Muscle of back (tissue), 11 donors: ENCODE measurements around the gene ASPRV1. TPM values are rescaled to one million over a fixed set of nuclear protein-coding genes. Genes with fewer than 3 reads are reported as not detected.

Source experiments
- DNase-seq, 3 donors: peaks; one replicate each; pipeline versions ENCODE4 v3.0.0 to v3.0.0-alpha.2; 2013
- polyA plus RNA-seq, 10 donors: library from polyadenylated mRNA; unstranded; fragments of 120-200 nt; gene quantifications; one replicate each; pipeline ENCODE4 v1.2.1, GENCODE V29; 2013; ENCODE audit not compliant: insufficient read length in 10 of 10

Gene ASPRV1
- polyA plus RNA-seq, 10 donors = 1.7 to 3.9 (median 2.6) TPM

GRCh38 chr2:69943843-69944525 is 17.4 kb downstream of the ASPRV1 start:
- no peak for DNase-seq

DNA sequence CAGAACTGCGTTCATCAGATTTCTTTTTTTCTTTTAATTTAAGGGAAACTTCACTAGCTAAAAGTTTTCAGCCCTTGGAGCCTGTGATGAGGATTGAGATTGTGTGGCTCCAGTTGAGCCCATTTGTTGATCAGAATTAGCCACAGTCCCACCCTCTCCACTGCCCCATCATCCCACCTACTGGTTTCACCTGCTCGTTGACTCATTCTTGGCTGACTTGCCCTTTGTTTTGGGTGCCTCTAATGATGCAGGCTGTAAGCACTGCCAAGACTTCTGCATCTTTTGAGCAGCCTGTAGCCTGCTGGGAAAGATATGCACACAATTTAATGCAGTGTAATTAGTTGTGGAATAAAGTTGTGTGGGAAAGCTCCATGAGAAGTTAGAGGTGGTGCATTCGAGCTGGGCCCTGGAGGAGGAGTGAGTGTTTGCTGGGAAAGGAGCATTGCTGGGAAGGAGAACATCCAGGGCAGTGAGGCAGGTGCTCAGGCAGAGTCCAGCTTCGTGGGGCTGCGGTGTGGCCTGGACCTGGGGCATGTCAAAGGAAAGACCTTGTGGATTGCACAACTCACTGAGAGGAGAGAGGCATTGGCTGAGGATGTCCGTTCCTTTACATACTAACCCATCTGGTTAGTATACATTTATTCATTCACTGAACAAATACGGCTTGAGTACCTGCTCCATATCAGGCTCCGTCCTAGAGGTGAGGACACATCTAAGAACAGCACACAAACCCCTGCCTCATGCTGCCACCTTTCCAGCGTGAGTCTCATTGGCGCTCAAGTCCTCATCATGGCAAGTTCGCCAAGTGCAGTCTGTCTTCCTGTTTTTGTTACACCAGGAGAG is 18.2 kb downstream of the ASPRV1 start:
- DNase-seq = no peak

GRCh38 chr2:69940691-69941090 is 20.7 kb downstream of the ASPRV1 start:
- no peak for DNase-seq

GRCh38 chr2:69939722-69940121 is 21.7 kb downstream of the ASPRV1 start:
- no peak for DNase-seq

- no peak for DNase-seq
These were observed 23.5 kb downstream of the ASPRV1 start for GRCh38 chr2:69937968-69938367.

DNA sequence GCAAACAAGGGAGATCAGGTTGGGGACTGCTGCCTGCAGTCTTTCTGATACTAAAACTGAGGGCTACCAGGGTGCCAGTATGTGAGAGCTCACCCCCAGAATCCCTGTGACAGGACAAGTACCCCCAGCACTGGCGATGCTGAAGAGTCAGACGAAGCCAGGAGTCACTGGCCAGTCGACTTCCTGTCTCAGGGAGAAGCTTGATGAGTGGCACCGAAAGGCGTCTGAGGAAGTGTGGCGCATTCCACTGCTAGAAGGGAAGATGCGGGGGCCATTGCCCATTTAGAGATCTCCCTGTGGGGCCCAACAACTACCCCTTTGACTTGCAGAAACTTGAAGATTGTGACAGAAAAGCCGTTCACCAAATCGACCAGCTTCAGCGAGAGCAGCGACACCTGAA is 24.5 kb downstream of the ASPRV1 start:
- DNase-seq = no peak

DNA sequence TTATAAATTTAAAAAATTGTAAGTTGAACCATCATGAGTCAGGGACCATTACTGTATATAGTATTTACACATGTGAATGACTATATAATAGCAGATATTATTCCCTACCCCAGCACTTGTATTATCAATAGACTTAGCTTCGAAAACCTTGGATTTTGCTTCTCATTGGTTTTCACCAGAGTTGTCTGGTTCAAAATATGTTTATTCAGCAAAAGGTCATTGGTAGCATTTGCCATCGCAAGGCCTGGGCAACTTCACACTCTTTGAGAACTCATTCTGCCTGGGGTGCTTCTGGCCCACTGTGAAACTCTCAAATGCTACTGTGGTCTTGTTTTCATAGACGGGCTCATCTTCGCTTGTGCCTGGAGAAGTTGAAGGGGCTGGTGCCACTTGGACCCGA is 26.4 kb downstream of the ASPRV1 start:
- DNase-seq = no peak

GRCh38 chr2:69934614-69934908 is 26.9 kb downstream of the ASPRV1 start:
- DNase-seq = no peak

DNA sequence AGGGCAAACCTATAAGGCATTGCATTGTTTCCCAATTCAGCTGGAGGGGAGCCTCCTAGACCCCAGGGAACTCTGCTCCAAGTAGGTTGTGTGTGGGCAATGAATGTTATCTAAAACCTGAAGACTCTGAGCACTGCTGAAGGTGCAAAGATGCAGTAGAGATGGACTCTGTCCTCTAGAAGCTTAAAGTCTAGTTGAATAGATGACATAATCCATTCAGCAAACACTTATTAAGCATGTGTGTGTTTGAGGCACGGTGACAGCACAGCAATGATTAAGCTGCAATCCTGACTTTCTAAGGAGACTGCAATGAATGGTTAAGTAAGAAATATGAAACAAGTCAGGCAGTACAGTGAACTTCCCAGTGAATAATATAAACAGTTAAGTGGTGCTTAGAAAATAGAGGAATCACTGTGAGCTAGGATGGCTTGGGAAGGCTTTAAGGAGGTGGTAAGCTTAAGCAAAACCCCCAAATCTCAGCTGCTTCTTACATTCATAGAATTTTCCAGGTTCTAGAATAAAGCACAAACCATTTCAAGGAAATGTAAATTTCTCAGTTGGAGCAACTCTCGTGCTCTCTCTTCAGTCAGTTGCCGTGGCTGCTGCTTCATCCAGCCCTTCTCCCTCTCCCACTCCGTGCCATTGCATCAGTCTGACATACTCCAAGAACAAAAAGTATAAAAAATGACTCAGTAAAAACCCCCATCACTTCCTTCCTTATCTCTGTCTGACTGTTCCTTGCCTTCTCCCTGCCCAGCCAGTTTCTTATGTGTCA is 27.4 kb downstream of the ASPRV1 start:
- DNase-seq = peak in 1 of 3 donors; percentile 69

- no peak for DNase-seq
These were observed 28.1 kb downstream of the ASPRV1 start for GRCh38 chr2:69933254-69933828.

- DNase-seq = no peak
These were observed 28.9 kb downstream of the ASPRV1 start for GRCh38 chr2:69932596-69932922.

GRCh38 chr2:69931832-69932595 is 29.4 kb downstream of the ASPRV1 start:
- no peak for DNase-seq

DNA sequence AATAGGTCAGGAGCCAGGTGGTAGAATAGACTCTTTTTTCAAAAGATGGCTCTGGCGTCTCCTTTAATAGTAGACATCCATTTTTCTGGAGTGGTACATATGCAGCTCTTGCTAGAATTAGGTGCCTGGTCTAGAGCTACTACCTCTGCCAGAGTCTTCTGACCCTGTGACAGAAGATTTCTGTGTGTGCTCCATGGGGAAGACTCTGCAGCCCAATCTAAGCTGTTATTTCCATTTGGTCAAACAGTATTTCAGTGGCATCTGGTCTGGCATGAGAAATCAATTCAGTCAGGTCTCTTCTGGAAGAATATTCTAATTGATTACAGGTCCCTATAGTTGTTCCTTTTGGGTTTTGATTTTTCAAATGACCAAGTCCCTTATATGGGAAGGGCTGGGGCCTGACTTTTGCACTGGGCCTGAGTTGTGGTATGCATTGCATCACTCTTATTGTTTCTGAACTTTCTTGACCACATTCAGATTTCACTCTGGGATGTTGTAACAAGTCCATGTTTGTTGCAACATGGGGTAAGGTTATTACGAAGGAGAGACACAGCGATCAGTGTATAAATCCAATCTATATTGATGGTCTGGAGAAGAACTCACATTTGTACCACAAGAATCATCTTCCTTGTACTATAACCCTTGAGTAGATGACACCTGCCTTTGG is 34.4 kb downstream of the ASPRV1 start:
- DNase-seq = no peak

DNA sequence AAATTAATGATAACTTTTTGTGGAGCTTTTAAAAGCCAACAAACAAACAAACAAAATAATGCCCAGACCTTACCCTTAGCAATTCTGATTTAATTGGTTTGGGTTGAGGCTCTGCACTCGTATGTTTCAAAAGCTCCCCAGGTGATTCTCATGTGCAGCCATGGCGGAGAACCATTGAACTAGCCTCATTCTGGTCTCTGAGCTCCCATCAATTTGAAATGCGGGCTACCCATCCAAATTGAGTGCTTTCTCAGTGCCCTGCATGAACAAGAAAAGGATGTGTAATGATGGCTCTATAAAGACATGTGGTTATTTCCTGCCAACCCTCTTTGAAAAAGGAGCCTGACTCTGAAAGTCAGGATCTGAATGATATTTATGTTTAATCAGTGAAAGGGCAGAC is 38.3 kb downstream of the ASPRV1 start:
- DNase-seq = no peak

DNA sequence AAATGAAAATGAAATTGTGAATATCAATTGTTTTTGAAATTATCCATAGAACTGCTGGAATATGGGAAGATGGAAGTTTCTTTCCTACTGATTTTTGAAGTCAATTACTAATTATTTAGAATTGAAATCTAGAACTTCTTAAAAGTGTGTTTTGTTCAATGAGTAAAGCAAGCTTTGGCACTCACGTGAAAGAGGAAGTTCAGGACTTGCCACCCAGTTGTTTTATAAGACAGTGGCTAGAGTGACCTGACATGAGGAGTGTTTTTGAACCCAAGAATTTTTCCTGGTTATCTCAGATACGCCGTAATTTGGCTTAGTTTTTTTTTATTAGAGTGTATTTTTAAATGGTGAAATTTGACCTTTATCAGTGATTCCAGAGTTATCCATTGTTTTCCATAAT is 43.0 kb downstream of the ASPRV1 start:
- no peak for DNase-seq

DNA sequence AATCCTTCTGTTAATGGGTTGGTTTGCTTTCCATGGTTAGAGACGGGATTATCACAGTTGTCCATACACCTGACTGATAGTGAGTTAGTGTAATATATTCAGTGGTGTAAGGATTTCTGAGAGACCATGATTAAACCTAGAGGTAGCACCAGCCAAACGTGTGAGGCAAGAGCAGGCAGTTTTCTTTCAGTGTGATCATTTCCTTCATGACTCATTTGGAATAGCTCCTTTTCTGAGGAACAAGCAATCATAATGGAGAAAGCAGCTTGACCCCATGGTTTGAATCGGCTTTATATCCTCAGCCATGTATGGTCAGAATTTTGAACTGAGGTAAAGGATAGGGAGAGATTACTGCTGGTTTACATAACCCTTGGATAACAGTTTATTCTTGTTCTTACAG is 43.6 kb downstream of the ASPRV1 start:
- DNase-seq = no peak

DNA sequence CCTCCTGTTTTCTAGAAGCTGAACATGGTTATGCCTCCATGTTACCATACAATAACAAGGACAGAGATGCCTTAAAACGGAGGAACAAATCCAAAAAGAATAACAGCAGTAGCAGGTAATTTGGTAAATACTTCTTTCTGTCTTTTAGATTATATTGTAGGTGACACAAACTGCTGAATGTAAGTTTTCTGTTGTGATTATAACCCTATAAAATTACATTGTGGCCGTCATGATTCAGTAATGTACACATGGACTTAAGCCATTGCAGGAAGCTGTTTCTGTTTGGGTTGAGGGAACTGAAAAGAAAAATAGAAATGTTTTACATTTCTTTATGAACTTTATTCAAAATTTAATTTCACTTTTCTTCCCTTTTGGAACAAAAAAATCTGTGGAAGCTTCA is 45.3 kb downstream of the ASPRV1 start:
- DNase-seq = no peak

- peak in 1 of 3 donors; percentile 17 for DNase-seq
These were observed 46.2 kb downstream of the ASPRV1 start, which contains the start of gene MXD1 for GRCh38 chr2:69914950-69915945. Gene MXD1 (plus strand): TSS chr2:69915109. CDS start chr2:69915331, 222 bp downstream.

GRCh38 chr2:69914164-69914949 is 47.1 kb downstream of the ASPRV1 start:
- peak; percentile 100 for DNase-seq
